Bone marrow (tissue), 2 donors: ENCODE measurements around the gene ZC3H7A.
A peak's percentile ranks its signal among the peaks of the same experiment; 100 is the strongest.
"Not testable (repeated sequence)": the region's sequence is repeated elsewhere in the genome, so short reads cannot be mapped to it uniquely, and the experiment has no call there.

Experiments
- DNase-seq, 2 donors: peaks; one replicate each; lab custom pipeline; 2025; lab: John Stamatoyannopoulos, UW

The ZC3H7A gene

GRCh38 chr16:11799509-11800381 lies 2.7 kb upstream of the ZC3H7A start:
- no peak for DNase-seq

- DNase-seq = no peak
Observed at GRCh38 chr16:11799017-11799381, 1.9 kb upstream of the ZC3H7A start.

- no peak for DNase-seq
Observed at GRCh38 chr16:11797957-11798299, 870 bp upstream of the ZC3H7A start.

- peak in 1 of 2 donors; percentile 24 for DNase-seq
Observed at GRCh38 chr16:11796227-11797165, 562 bp downstream of the ZC3H7A start.

- no peak for DNase-seq
Observed at GRCh38 chr16:11795887-11796226, 1.2 kb downstream of the ZC3H7A start.

GRCh38 chr16:11794996-11795886 lies 1.8 kb downstream of the ZC3H7A start:
- DNase-seq = no peak

GRCh38 chr16:11794447-11794846 lies 2.6 kb downstream of the ZC3H7A start:
- DNase-seq = no peak

GRCh38 chr16:11793840-11794239 lies 3.2 kb downstream of the ZC3H7A start:
- no peak for DNase-seq

GRCh38 chr16:11792410-11793241 lies 4.4 kb downstream of the ZC3H7A start:
- no peak for DNase-seq

GRCh38 chr16:11791144-11791828 lies 5.8 kb downstream of the ZC3H7A start:
- no peak for DNase-seq

GRCh38 chr16:11788914-11789313 lies 8.1 kb downstream of the ZC3H7A start:
- no peak for DNase-seq

- not testable (repeated sequence) for DNase-seq
Observed at GRCh38 chr16:11784980-11785599, 12.0 kb downstream of the ZC3H7A start.

GRCh38 chr16:11784381-11784780 lies 12.7 kb downstream of the ZC3H7A start:
- DNase-seq = not testable (repeated sequence)

- no peak for DNase-seq
Observed at GRCh38 chr16:11784038-11784369, 13.1 kb downstream of the ZC3H7A start.

GRCh38 chr16:11783319-11784037 lies 13.6 kb downstream of the ZC3H7A start:
- DNase-seq = no peak

GRCh38 chr16:11781773-11782172 lies 15.3 kb downstream of the ZC3H7A start:
- no peak for DNase-seq

- no peak for DNase-seq
Observed at GRCh38 chr16:11780991-11781680, 15.9 kb downstream of the ZC3H7A start.

- DNase-seq = no peak
Observed at GRCh38 chr16:11779074-11779473, 18.0 kb downstream of the ZC3H7A start.

GRCh38 chr16:11774065-11774626 lies 22.9 kb downstream of the ZC3H7A start:
- no peak for DNase-seq
